IPS-20b (cell line): ENCODE results near the gene CRAMP1.
A peak's percentile ranks its signal among the peaks of the same experiment; 100 is the strongest.

Source experiments
- H3K27ac ChIP-seq: one replicate; pipeline ENCODE4 v1.5.1; 2013; ENCODE audit warnings: low read length
- H3K27me3 ChIP-seq: 2 replicates; pipeline ENCODE4 v1.6.1; 2013; ENCODE audit warnings: mild to moderate bottlenecking, low read length, inconsistent platforms; ENCODE audit not compliant: insufficient read depth
- H3K36me3 ChIP-seq: 2 replicates; pipeline ENCODE4 v1.6.1; 2013; ENCODE audit warnings: low read depth, mild to moderate bottlenecking, inconsistent platforms, low read length, moderate library complexity; ENCODE audit not compliant: insufficient read depth
- H3K4me1 ChIP-seq: 2 replicates; pipeline ENCODE4 v1.6.1; 2013; ENCODE audit warnings: mild to moderate bottlenecking, control low read depth, inconsistent platforms, low read length, moderate library complexity; ENCODE audit not compliant: insufficient read depth
- H3K4me3 ChIP-seq: 2 replicates; pipeline ENCODE4 v1.5.1; 2013; ENCODE audit warnings: mild to moderate bottlenecking, low read length, inconsistent platforms
- H3K9ac ChIP-seq: 2 replicates; pipeline ENCODE4 v1.6.1; 2013; ENCODE audit warnings: low read depth, mild to moderate bottlenecking, inconsistent platforms, low read length, moderate library complexity
- H3K9me3 ChIP-seq: 2 replicates; pipeline ENCODE4 v1.6.1; 2013; ENCODE audit warnings: mild to moderate bottlenecking, low read depth, low read length, inconsistent platforms; ENCODE audit not compliant: insufficient read depth

The CRAMP1 gene

DNA sequence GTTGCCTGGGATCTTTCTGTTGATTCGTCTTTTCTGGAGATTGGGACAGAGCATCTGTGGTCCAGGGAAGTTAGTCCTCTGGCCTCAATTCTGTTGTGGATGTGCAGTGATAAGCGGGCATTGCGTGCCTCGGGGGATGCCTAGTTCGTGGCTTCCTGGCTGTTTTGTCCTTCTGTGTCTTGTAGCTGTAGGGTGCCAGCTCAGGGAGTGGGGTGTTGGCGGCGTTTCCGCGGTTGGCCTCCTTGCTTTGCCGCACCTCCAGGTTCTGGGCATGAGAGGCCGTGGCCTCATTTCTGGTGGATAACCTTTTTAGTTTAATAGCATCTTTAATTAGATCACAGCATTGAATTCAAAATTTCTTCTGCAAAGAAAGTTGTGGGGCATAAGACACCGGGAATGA lies 64.5 kb downstream of the CRAMP1 start:
- Histone ChIP-seq H3K27ac (no peak overlapping the region), H3K36me3 (peaks cover 59% of the 10 kb centered on the region), H3K4me1 (peaks cover 3% of the 10 kb centered on the region; the same call in 1 of the 2 replicates), H3K4me3 (no peak overlapping the region), H3K9ac (no peak overlapping the region), H3K27me3 (no peaks in the 10 kb centered on the region), H3K9me3 (no peaks in the 10 kb centered on the region)

DNA sequence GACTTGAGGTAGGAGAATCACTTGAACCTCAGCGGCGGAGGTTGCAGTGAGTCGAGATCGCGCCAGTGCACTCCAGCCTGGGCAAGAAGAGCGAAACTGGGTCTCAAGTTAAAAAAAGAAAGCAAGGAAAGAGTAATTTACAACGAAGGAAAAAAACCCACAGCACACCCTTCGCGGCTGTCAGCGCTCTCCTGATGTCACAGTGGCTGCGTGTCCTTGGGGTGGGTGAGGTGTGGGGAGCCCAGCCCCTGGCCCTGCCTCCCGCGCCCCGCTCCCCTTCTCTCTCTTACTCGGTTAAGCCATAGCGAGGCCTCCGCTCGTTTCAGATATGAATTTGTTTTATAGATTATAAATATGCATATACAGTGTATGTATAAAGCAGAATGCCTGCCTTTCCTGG lies 65.2 kb downstream of the CRAMP1 start:
- Histone ChIP-seq H3K36me3 (peaks cover 53% of the 10 kb centered on the region), H3K9me3 (no peaks in the 10 kb centered on the region), H3K27me3 (no peaks in the 10 kb centered on the region), H3K4me1 (peaks cover 3% of the 10 kb centered on the region; the same call in 1 of the 2 replicates), H3K4me3 (peak overlapping the region; percentile 60), H3K9ac (no peak overlapping the region), H3K27ac (no peak overlapping the region)

DNA sequence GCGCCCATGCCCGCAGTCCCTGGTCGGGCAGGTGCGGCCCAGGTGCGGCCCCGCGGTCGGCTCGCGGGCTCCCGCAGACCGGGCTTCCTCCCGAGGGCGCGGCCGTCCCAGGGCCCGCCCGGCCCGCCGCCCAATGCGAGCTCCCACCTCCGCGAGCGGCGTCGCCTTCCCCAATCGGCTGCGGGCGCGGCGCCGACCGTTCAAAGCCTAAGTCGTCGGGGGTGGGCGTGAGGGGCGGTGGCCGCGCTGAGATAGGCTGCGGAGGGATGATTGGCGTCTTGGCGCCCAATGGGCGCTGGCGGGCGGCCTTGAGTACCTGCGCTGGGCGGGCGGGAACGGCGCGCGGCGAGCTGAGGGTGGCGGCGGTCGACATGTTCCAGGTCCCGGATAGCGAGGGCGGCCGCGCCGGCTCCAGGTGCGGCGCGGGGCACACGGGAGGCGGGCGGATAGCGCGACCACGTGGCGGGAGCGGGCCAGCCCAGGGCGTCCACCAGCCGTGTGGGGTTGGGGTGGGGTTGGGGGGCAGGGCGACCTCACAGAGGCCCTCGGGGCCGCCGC lies 65.9 kb downstream of the CRAMP1 start, which contains the start of gene JPT2:
Gene JPT2, plus strand, starts transcription at position 338 of the 558 bp plus-strand sequence. Its CDS starts 34 bp downstream, at position 372.
- peak within 1 kb of the TSS; percentile 92 for H3K9ac ChIP-seq
- peak within 1 kb of the TSS; percentile 84 for H3K4me3 ChIP-seq
- no peaks in the 10 kb centered on the region for H3K27me3 ChIP-seq
- H3K9me3 ChIP-seq: no peaks in the 10 kb centered on the region
- peaks cover 3% of the 10 kb centered on the region; the same call in 1 of the 2 replicates for H3K4me1 ChIP-seq
- peaks cover 46% of the 10 kb centered on the region for H3K36me3 ChIP-seq
- H3K27ac ChIP-seq: peak within 1 kb of the TSS; percentile 82

DNA sequence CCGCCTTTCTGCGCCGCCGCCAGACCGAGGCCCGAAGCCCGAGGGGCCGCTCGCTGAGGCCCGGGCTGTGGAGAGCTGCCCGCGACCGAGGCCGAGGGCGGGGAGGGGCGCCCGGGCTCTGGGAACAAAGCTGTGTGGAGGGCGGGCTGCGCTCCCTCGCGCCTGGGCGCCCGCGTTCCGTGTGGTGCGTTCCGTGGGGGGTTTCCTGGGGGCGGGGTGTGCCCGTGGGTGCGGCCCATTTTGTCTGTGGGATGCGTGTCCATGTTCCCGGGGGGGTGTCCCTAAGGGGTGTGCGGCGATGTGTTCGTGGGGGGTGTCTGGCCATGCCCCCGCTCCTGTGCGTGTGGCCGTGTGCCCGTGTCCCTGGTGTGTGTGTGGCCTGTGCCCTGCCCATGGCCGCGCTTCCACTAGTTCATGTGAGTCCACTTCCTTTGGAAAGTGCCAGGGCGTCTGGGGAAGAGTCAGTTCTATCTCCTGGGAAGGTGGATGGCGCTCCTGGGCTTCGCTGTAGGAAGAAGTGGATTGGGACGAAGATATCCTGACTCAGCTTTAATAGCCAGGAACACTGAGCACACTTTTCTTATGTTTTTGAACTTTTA lies 66.4 kb downstream of the CRAMP1 start:
- no peaks in the 10 kb centered on the region for H3K27me3 ChIP-seq
- no peaks in the 10 kb centered on the region for H3K9me3 ChIP-seq
- H3K9ac ChIP-seq: peak overlapping the region; percentile 92
- peak overlapping the region; percentile 84 for H3K4me3 ChIP-seq
- H3K36me3 ChIP-seq: peaks cover 43% of the 10 kb centered on the region
- peak overlapping the region; percentile 82 for H3K27ac ChIP-seq
- H3K4me1 ChIP-seq: peaks cover 3% of the 10 kb centered on the region; the same call in 1 of the 2 replicates

DNA sequence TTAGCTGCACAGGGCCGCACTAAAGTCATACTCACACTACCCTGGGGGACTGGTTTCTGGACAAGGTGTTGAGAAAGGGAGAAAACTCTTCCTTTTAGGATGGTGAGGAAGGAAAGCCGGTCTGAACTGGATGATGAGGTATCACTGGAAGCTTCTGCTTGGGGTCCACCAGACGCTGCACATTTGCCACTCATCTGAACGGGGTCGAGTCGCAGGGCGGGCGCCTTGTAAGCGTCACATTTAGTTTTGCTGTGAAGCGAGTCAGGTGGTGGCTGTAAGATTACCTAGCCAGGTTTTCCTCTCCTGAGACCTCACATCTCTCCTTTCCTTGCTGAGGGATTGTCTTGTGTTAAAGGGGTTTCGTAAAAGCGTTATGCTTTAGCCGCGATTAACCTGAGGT lies 68.2 kb downstream of the CRAMP1 start:
- peak overlapping the region; percentile 66 for H3K9ac ChIP-seq
- peaks cover 3% of the 10 kb centered on the region; the same call in 1 of the 2 replicates for H3K4me1 ChIP-seq
- peaks cover 42% of the 10 kb centered on the region for H3K36me3 ChIP-seq
- H3K9me3 ChIP-seq: no peaks in the 10 kb centered on the region
- H3K4me3 ChIP-seq: peak overlapping the region; percentile 84
- H3K27me3 ChIP-seq: no peaks in the 10 kb centered on the region
- peak overlapping the region; percentile 55 for H3K27ac ChIP-seq

DNA sequence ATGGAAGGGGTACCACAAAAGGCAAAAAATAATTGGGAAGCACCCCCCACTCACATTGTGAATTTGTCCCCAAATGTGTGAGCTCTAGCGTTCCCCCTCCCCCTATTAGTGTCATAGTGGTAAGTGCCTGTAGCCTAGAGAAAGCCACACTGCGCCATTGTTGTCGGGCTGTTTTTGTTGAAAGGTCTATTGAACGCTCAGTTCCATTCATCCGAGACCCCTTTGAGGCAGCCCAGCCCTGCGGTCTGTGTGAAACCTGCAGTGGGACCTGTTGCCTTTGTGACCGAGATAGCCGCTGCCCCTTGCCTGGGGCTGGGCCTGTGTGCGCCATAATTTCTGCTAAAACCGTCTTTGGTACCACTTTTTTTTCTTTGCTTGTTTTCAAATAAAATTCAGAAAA lies 68.9 kb downstream of the CRAMP1 start:
- Histone ChIP-seq H3K27me3 (no peaks in the 10 kb centered on the region), H3K27ac (no peak overlapping the region), H3K9ac (peak overlapping the region; percentile 66; the same call in 1 of the 2 replicates), H3K4me1 (peaks cover 3% of the 10 kb centered on the region; the same call in 1 of the 2 replicates), H3K36me3 (peaks cover 42% of the 10 kb centered on the region), H3K4me3 (peak overlapping the region; percentile 84; the same call in 1 of the 2 replicates), H3K9me3 (no peaks in the 10 kb centered on the region)

DNA sequence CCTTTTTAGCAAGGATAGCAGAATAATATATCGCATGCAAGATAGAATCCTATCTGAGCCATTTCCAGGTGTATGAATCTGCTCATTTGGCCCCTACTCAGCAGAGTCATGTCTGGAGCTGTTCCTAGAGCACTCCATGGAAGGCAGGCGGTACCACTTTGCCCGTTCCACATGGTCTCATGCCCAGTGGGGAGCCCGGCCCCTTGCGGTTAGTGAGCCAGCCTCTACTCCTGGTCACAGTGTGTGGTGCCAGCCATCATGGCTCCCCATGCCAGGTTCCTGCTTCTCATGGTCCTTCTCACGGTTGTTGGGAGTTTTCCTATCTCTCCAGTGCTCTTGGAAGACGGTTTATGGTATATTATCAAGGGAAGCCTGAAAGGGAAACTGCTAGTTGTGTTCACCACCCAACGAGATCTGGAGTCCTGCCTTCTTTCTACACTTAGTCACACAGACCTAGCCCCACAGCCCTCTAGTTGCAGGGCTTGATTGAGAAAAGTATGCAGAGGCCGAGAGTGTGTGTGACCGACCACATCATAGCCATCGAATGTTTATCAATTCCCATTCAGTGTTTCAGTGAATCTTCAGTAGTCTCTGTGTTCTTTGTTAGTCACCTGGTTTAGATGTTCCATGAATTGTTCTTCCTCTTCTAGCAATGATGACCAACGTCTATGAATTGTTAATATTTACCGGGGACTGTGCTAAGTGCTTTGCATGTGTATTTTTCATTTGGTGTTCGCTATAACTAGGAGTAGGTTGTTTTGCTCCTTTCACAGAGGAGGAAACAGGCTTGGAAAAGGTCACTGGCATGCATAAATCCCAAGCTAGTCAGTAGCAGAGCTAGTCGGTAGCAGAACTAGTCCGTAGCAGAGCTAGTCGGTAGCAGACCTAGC lies 75.5 kb downstream of the CRAMP1 start:
- no peaks in the 10 kb centered on the region for H3K4me1 ChIP-seq
- no peak overlapping the region for H3K4me3 ChIP-seq
- no peak overlapping the region for H3K27ac ChIP-seq
- H3K9ac ChIP-seq: no peak overlapping the region
- H3K9me3 ChIP-seq: no peaks in the 10 kb centered on the region
- H3K36me3 ChIP-seq: peaks cover 88% of the 10 kb centered on the region
- no peaks in the 10 kb centered on the region for H3K27me3 ChIP-seq

DNA sequence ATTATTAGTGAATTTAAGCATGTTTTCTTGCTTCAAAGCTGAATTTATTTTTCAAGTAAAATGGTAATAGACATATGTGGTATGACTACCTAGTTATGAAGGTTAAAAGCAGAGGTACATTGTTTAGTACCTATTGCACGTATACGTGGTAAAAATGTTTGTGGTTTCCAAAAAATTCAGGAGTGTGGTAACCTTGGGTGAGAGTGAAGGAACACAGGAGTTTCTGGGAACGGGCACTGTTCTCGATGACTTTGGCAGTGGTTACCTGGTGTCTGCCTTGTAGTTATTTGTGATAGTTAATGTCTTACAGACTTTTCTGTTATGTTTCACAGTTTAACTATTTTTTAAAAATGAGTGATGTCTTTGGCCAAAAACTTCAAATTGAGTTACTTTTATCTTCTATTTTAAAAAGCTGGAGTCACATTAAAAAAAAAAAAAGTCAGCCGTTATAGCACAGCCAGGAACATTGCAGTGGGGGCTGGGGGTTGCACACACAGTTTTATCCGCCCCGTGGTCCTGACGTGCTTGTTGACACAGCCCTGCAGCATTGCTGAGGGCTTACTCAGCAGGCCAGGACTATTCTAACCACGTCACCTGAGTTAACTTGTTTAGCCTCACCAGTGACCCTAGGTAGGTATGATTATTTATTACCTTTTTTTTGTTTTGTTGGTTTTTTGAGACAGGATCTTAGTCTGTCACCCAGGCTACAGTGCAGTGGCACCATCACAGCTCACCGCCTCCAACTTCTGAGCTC lies 76.8 kb downstream of the CRAMP1 start:
- no peaks in the 10 kb centered on the region for H3K9me3 ChIP-seq
- H3K36me3 ChIP-seq: peaks cover 94% of the 10 kb centered on the region
- no peak overlapping the region for H3K9ac ChIP-seq
- H3K27me3 ChIP-seq: no peaks in the 10 kb centered on the region
- no peak overlapping the region for H3K27ac ChIP-seq
- H3K4me3 ChIP-seq: no peak overlapping the region
- no peaks in the 10 kb centered on the region for H3K4me1 ChIP-seq

DNA sequence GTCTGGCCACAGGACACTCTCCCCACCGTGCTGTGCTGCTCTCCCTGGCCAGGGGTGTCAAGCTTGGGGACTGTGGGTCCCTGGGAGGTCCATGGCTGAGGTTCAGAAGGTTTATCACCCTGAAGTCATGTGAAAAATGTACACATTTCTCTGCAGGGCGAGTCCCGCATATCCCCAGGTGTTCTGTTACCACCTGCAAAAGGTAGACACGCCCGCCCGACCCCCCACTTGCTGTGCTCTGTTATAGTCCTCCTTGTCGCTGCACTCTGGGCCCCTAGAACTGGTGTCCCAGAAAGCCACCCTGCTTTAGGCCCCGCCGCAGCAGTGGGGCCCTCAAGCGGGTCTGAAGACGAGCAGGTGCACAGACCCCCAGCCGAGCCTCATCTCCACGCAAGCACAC lies 77.7 kb downstream of the CRAMP1 start:
- no peak overlapping the region for H3K4me3 ChIP-seq
- no peaks in the 10 kb centered on the region for H3K9me3 ChIP-seq
- H3K27ac ChIP-seq: no peak overlapping the region
- no peaks in the 10 kb centered on the region for H3K27me3 ChIP-seq
- H3K36me3 ChIP-seq: peaks cover 96% of the 10 kb centered on the region
- H3K9ac ChIP-seq: no peak overlapping the region
- H3K4me1 ChIP-seq: no peaks in the 10 kb centered on the region

DNA sequence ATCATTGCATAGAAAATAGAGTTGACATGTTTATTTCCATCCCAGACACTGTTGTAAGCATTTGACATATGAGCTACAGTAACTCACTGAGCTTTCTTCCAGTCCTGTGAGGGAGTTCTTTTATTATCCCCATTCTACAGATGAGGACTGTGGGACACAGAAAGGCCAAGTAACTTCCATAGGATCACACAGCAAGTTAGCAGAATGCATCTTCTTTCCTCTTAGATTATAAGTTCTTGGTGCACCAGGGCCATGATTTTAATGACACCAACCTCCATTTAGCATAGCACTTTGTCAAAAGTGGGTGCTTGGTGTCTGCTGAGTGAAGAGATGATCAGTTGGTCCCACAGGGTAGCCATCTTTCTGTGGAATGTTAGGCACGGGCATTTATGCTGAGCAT lies 78.7 kb downstream of the CRAMP1 start:
- no peaks in the 10 kb centered on the region for H3K4me1 ChIP-seq

DNA sequence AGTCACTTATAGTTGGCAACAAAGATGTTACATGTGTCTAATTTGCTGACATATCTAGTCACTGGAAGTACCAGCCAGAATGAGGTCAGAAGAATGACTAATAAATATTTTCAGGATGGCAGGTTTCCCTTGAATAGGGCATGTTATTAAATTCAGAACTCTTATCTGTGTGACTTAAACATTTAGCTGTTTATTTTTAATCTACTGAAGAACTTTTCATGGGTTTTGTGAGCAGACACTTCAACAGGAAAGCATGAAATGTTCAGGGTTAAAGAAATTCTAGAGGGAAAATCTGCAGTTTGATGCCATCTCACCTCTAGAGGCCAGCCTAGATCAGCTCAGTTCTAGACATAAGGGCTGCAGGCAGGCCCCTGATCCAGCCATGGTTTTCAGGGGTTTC lies 79.1 kb downstream of the CRAMP1 start:
- Histone ChIP-seq H3K36me3 (peaks cover 95% of the 10 kb centered on the region), H3K4me3 (no peak overlapping the region), H3K4me1 (no peaks in the 10 kb centered on the region), H3K27me3 (no peaks in the 10 kb centered on the region), H3K9me3 (no peaks in the 10 kb centered on the region), H3K27ac (no peak overlapping the region), H3K9ac (no peak overlapping the region)

More for the DNA sequence above, 78.7 kb downstream of the CRAMP1 start:
- no peak overlapping the region for H3K9ac ChIP-seq
- H3K36me3 ChIP-seq: peaks cover 94% of the 10 kb centered on the region
- no peaks in the 10 kb centered on the region for H3K9me3 ChIP-seq
- no peak overlapping the region for H3K27ac ChIP-seq
- H3K4me3 ChIP-seq: no peak overlapping the region
- no peaks in the 10 kb centered on the region for H3K27me3 ChIP-seq
